Muscle of back (tissue), 10 donors: Measurements from ENCODE around the gene PITPNM2. TPM values are rescaled to one million over a fixed set of nuclear protein-coding genes. Genes with fewer than 3 reads are reported as not detected.

Experiments used
- polyA plus RNA-seq, 10 donors: library from polyadenylated mRNA; unstranded; fragments of 120-200 nt; gene quantifications; one replicate each; pipeline ENCODE4 v1.2.1, GENCODE V29; 2013; ENCODE audit not compliant: insufficient read length in 10 of 10

The PITPNM2 gene
- polyA plus RNA-seq, 10 donors, result 3.4 to 6.7 (median 5.6) TPM

Other genes starting within 250 kb of the PITPNM2 start
- gene ABCB9, start 184.6 kb downstream of the PITPNM2 start, polyA plus RNA-seq, result 1 to 10 TPM; 2.0 to 6.1 (median 3.5) TPM
- 10 to 100 TPM in 4 of 10 donors, 1 to 10 TPM in 6; 8.5 to 14.1 (median 9.6) TPM for gene OGFOD2, start 175.8 kb downstream of the PITPNM2 start, polyA plus RNA-seq
- 100 to 1,000 TPM; 112 to 190 (median 145) TPM for gene ARL6IP4, start 170.4 kb downstream of the PITPNM2 start, polyA plus RNA-seq
- 10 to 100 TPM; 11.9 to 28.3 (median 21.2) TPM for gene MPHOSPH9, start 82.1 kb upstream of the PITPNM2 start, polyA plus RNA-seq
- 10 to 100 TPM; 10.1 to 16.9 (median 14.3) TPM for gene MTRFR, start 82.3 kb upstream of the PITPNM2 start, polyA plus RNA-seq
- gene CDK2AP1, start 120.8 kb upstream of the PITPNM2 start, polyA plus RNA-seq, result 100 to 1,000 TPM; 188 to 232 (median 209) TPM
- 10 to 100 TPM; 15.1 to 22.9 (median 18.1) TPM for gene SBNO1, start 213.8 kb upstream of the PITPNM2 start, polyA plus RNA-seq
- gene KMT5A, start 233.0 kb upstream of the PITPNM2 start, polyA plus RNA-seq, result 10 to 100 TPM; 23.7 to 42.6 (median 34.1) TPM